Neural cell (in vitro differentiated cells): ENCODE results near the gene FBXL20. TPM values are rescaled to one million over a fixed set of nuclear protein-coding genes. Genes with fewer than 3 reads are reported as not detected.

Source experiments
- H2AFZ ChIP-seq: fragments of 200-600, 300-800 bp; sonication (generic), shearing (Covaris generic); 2 replicates; pipeline ENCODE4 v1.6.0; 2014; ENCODE audit warnings: low read depth, mild to moderate bottlenecking, antibody characterized with exemption, low read length, moderate library complexity
- H3F3A ChIP-seq: fragments of 200-600 bp; shearing (Covaris generic); 2 replicates; pipeline ENCODE4 v1.6.1; 2016; ENCODE audit warnings: mild to moderate bottlenecking, moderate library complexity, mixed read lengths, antibody characterized with exemption, low read length; ENCODE audit not compliant: insufficient read depth, poor library complexity, severe bottlenecking
- H3K27ac ChIP-seq: fragments of 200-600, 300-800 bp; sonication (generic), shearing (Covaris generic); 2 replicates; pipeline ENCODE4 v1.5.1; 2014; ENCODE audit warnings: mild to moderate bottlenecking, low read length, moderate library complexity
- H3K27me3 ChIP-seq: fragments of 300-800, 200-600 bp; sonication (generic), shearing (Covaris generic); 2 replicates; pipeline ENCODE4 v1.6.0; 2014; ENCODE audit warnings: mild to moderate bottlenecking, low read depth, low read length, moderate library complexity; ENCODE audit not compliant: insufficient read depth
- H3K36me3 ChIP-seq: fragments of 300-800, 200-600 bp; sonication (generic), shearing (Covaris generic); 2 replicates; pipeline ENCODE4 v1.5.1; 2014; ENCODE audit warnings: mild to moderate bottlenecking, antibody characterized with exemption, low read length, moderate library complexity; ENCODE audit not compliant: insufficient read depth
- H3K4me2 ChIP-seq: fragments of 300-800, 200-600 bp; sonication (generic), shearing (Covaris generic); 2 replicates; pipeline ENCODE4 v1.6.0; 2014; ENCODE audit warnings: mild to moderate bottlenecking, low read length
- H3K4me3 ChIP-seq: fragments of 300-800, 200-600 bp; sonication (generic), shearing (Covaris generic); 2 replicates; pipeline ENCODE4 v1.5.1; 2014; ENCODE audit warnings: mild to moderate bottlenecking, low read length, moderate library complexity
- H3K79me2 ChIP-seq: fragments of 200-600 bp; shearing (Covaris generic); replicated peaks from 2 replicates; pipeline ENCODE4 v1.6.0; 2014; ENCODE audit warnings: mild to moderate bottlenecking, low read length, moderate library complexity; ENCODE audit not compliant: insufficient read depth
- H3K9ac ChIP-seq: fragments of 300-800, 200-600 bp; sonication (generic), shearing (Covaris generic); 2 replicates; pipeline ENCODE4 v1.6.1; 2016; ENCODE audit warnings: mild to moderate bottlenecking, low read length, mixed read lengths
- H3K9me2 ChIP-seq: fragments of 200-600 bp; shearing (Covaris generic); 2 replicates; pipeline ENCODE4 v1.6.1; 2016; ENCODE audit warnings: mild to moderate bottlenecking, low read length, mixed read lengths; ENCODE audit not compliant: insufficient read depth
- H3K9me3 ChIP-seq: fragments of 200-600, 300-800 bp; sonication (generic), shearing (Covaris generic); 2 replicates; pipeline ENCODE4 v1.6.1; 2016; ENCODE audit warnings: mild to moderate bottlenecking, mixed run types, low read length, moderate library complexity, mixed read lengths
- H4K20me1 ChIP-seq: fragments of 200-600 bp; shearing (Covaris generic); 2 replicates; pipeline ENCODE4 v1.6.1; 2016; ENCODE audit warnings: mild to moderate bottlenecking, mixed run types; ENCODE audit not compliant: insufficient read depth
- CTCF ChIP-seq: fragments of 450-650 bp; IDR thresholded peaks from 2 replicates; pipeline ENCODE4 v1.5.1; 2014; ENCODE audit warnings: antibody characterized with exemption, mild to moderate bottlenecking, moderate library complexity; ENCODE audit not compliant: poor library complexity, severe bottlenecking
- EP300 ChIP-seq: fragments of 450-650 bp; conservative IDR thresholded peaks from 2 replicates; pipeline ENCODE4 v1.6.1; 2014; ENCODE audit warnings: antibody characterized with exemption, mild to moderate bottlenecking, moderate library complexity; ENCODE audit not compliant: poor library complexity, severe bottlenecking
- EZH2 ChIP-seq: fragments of 200-600, 300-800 bp; shearing (Covaris generic), sonication (generic); IDR thresholded peaks from 2 replicates; pipeline ENCODE4 v1.6.1; 2014; ENCODE audit warnings: antibody characterized with exemption, low read length, borderline replicate concordance, mild to moderate bottlenecking; ENCODE audit not compliant: insufficient read depth, poor library complexity, severe bottlenecking
- MXI1 ChIP-seq: fragments of 450-650 bp; conservative IDR thresholded peaks from 2 replicates; pipeline ENCODE4 v1.6.1; 2014; ENCODE audit warnings: antibody characterized with exemption, mild to moderate bottlenecking; ENCODE audit not compliant: poor library complexity, severe bottlenecking
- POLR2AphosphoS5 ChIP-seq: IDR thresholded peaks from 2 replicates; pipeline ENCODE4 v1.6.1; 2012
- RAD21 ChIP-seq: fragments of 450-650 bp; conservative IDR thresholded peaks from 2 replicates; pipeline ENCODE4 v1.6.1; 2014; ENCODE audit warnings: antibody characterized with exemption, mild to moderate bottlenecking, moderate library complexity
- REST ChIP-seq: IDR thresholded peaks from 2 replicates; pipeline ENCODE4 v1.6.1; 2012; ENCODE audit warnings: borderline replicate concordance
- SMC3 ChIP-seq: fragments of 450-650 bp; conservative IDR thresholded peaks from 2 replicates; pipeline ENCODE4 v1.6.1; 2014; ENCODE audit warnings: antibody characterized with exemption, mild to moderate bottlenecking, moderate library complexity; ENCODE audit not compliant: poor library complexity
- TAF1 ChIP-seq: IDR thresholded peaks from 2 replicates; pipeline ENCODE4 v1.6.1; 2012; ENCODE audit warnings: low read depth
- polyA plus RNA-seq: library from polyadenylated mRNA; depleted of rRNA; stranded (reverse); fragments of >200 nt; gene quantifications from 2 replicates; pipeline ENCODE4 v1.2.3, GENCODE V29; 2014

The FBXL20 gene
- polyA plus RNA-seq, 1 donor from 2014 or later = 12.0 TPM

- H3K9me3 ChIP-seq = no peaks in the 10 kb centered on the region
- H3K79me2 ChIP-seq = peaks cover 15% of the 10 kb centered on the region
- TF ChIP-seq RAD21 = no peak
- TF ChIP-seq CTCF = no peak
- TF ChIP-seq EZH2 = no peak
- TF ChIP-seq SMC3 = no peak
- no peak for TF ChIP-seq POLR2AphosphoS5
- H3K27ac ChIP-seq = no peak overlapping the region
- no peak overlapping the region for H2AFZ ChIP-seq
- H3K36me3 ChIP-seq = no peaks in the 10 kb centered on the region
- H3K4me3 ChIP-seq = no peak overlapping the region
- no peak overlapping the region for H3K9ac ChIP-seq
- no peak overlapping the region for H3K4me2 ChIP-seq
- no peaks in the 10 kb centered on the region for H3F3A ChIP-seq
- H3K9me2 ChIP-seq = no peaks in the 10 kb centered on the region
- H3K27me3 ChIP-seq = no peaks in the 10 kb centered on the region
- H4K20me1 ChIP-seq = no peaks in the 10 kb centered on the region
These were observed 40.9 kb downstream of the FBXL20 start for GRCh38 chr17:39360537-39360936.

GRCh38 chr17:39359994-39360393 lies 41.4 kb downstream of the FBXL20 start:
- H4K20me1 ChIP-seq = no peaks in the 10 kb centered on the region
- no peak overlapping the region for H3K27ac ChIP-seq
- H3K9me3 ChIP-seq = no peaks in the 10 kb centered on the region
- H3K79me2 ChIP-seq = peaks cover 15% of the 10 kb centered on the region
- H2AFZ ChIP-seq = no peak overlapping the region
- no peaks in the 10 kb centered on the region for H3K27me3 ChIP-seq
- no peaks in the 10 kb centered on the region for H3K36me3 ChIP-seq
- H3F3A ChIP-seq = no peaks in the 10 kb centered on the region
- no peak overlapping the region for H3K9ac ChIP-seq
- no peak overlapping the region for H3K4me3 ChIP-seq
- H3K4me2 ChIP-seq = no peak overlapping the region
- TF ChIP-seq REST (no peak), TAF1 (no peak), POLR2AphosphoS5 (no peak), EP300 (no peak), CTCF (no peak), MXI1 (no peak), RAD21 (no peak), SMC3 (no peak), EZH2 (no peak)
- H3K9me2 ChIP-seq = no peaks in the 10 kb centered on the region
